Neural cell (in vitro differentiated cells): Measurements from ENCODE around the gene DROSHA. TPM values are rescaled to one million over a fixed set of nuclear protein-coding genes. Genes with fewer than 3 reads are reported as not detected.

Source experiments
- H2AFZ ChIP-seq: fragments of 200-600, 300-800 bp; sonication (generic), shearing (Covaris generic); 2 replicates; pipeline ENCODE4 v1.6.0; 2014; ENCODE audit warnings: low read depth, mild to moderate bottlenecking, antibody characterized with exemption, low read length, moderate library complexity
- H3F3A ChIP-seq: fragments of 200-600 bp; shearing (Covaris generic); 2 replicates; pipeline ENCODE4 v1.6.1; 2016; ENCODE audit warnings: mild to moderate bottlenecking, moderate library complexity, mixed read lengths, antibody characterized with exemption, low read length; ENCODE audit not compliant: insufficient read depth, poor library complexity, severe bottlenecking
- H3K27ac ChIP-seq: fragments of 200-600, 300-800 bp; sonication (generic), shearing (Covaris generic); 2 replicates; pipeline ENCODE4 v1.5.1; 2014; ENCODE audit warnings: mild to moderate bottlenecking, low read length, moderate library complexity
- H3K27me3 ChIP-seq: fragments of 300-800, 200-600 bp; sonication (generic), shearing (Covaris generic); 2 replicates; pipeline ENCODE4 v1.6.0; 2014; ENCODE audit warnings: mild to moderate bottlenecking, low read depth, low read length, moderate library complexity; ENCODE audit not compliant: insufficient read depth
- H3K36me3 ChIP-seq: fragments of 300-800, 200-600 bp; sonication (generic), shearing (Covaris generic); 2 replicates; pipeline ENCODE4 v1.5.1; 2014; ENCODE audit warnings: mild to moderate bottlenecking, antibody characterized with exemption, low read length, moderate library complexity; ENCODE audit not compliant: insufficient read depth
- H3K4me2 ChIP-seq: fragments of 300-800, 200-600 bp; sonication (generic), shearing (Covaris generic); 2 replicates; pipeline ENCODE4 v1.6.0; 2014; ENCODE audit warnings: mild to moderate bottlenecking, low read length
- H3K4me3 ChIP-seq: fragments of 300-800, 200-600 bp; sonication (generic), shearing (Covaris generic); 2 replicates; pipeline ENCODE4 v1.5.1; 2014; ENCODE audit warnings: mild to moderate bottlenecking, low read length, moderate library complexity
- H3K79me2 ChIP-seq: fragments of 200-600 bp; shearing (Covaris generic); replicated peaks from 2 replicates; pipeline ENCODE4 v1.6.0; 2014; ENCODE audit warnings: mild to moderate bottlenecking, low read length, moderate library complexity; ENCODE audit not compliant: insufficient read depth
- H3K9ac ChIP-seq: fragments of 300-800, 200-600 bp; sonication (generic), shearing (Covaris generic); 2 replicates; pipeline ENCODE4 v1.6.1; 2016; ENCODE audit warnings: mild to moderate bottlenecking, low read length, mixed read lengths
- H3K9me2 ChIP-seq: fragments of 200-600 bp; shearing (Covaris generic); 2 replicates; pipeline ENCODE4 v1.6.1; 2016; ENCODE audit warnings: mild to moderate bottlenecking, low read length, mixed read lengths; ENCODE audit not compliant: insufficient read depth
- H3K9me3 ChIP-seq: fragments of 200-600, 300-800 bp; sonication (generic), shearing (Covaris generic); 2 replicates; pipeline ENCODE4 v1.6.1; 2016; ENCODE audit warnings: mild to moderate bottlenecking, mixed run types, low read length, moderate library complexity, mixed read lengths
- H4K20me1 ChIP-seq: fragments of 200-600 bp; shearing (Covaris generic); 2 replicates; pipeline ENCODE4 v1.6.1; 2016; ENCODE audit warnings: mild to moderate bottlenecking, mixed run types; ENCODE audit not compliant: insufficient read depth
- CTCF ChIP-seq: fragments of 450-650 bp; IDR thresholded peaks from 2 replicates; pipeline ENCODE4 v1.5.1; 2014; ENCODE audit warnings: antibody characterized with exemption, mild to moderate bottlenecking, moderate library complexity; ENCODE audit not compliant: poor library complexity, severe bottlenecking
- EP300 ChIP-seq: fragments of 450-650 bp; conservative IDR thresholded peaks from 2 replicates; pipeline ENCODE4 v1.6.1; 2014; ENCODE audit warnings: antibody characterized with exemption, mild to moderate bottlenecking, moderate library complexity; ENCODE audit not compliant: poor library complexity, severe bottlenecking
- EZH2 ChIP-seq: fragments of 200-600, 300-800 bp; shearing (Covaris generic), sonication (generic); IDR thresholded peaks from 2 replicates; pipeline ENCODE4 v1.6.1; 2014; ENCODE audit warnings: antibody characterized with exemption, low read length, borderline replicate concordance, mild to moderate bottlenecking; ENCODE audit not compliant: insufficient read depth, poor library complexity, severe bottlenecking
- MXI1 ChIP-seq: fragments of 450-650 bp; conservative IDR thresholded peaks from 2 replicates; pipeline ENCODE4 v1.6.1; 2014; ENCODE audit warnings: antibody characterized with exemption, mild to moderate bottlenecking; ENCODE audit not compliant: poor library complexity, severe bottlenecking
- POLR2AphosphoS5 ChIP-seq: IDR thresholded peaks from 2 replicates; pipeline ENCODE4 v1.6.1; 2012
- RAD21 ChIP-seq: fragments of 450-650 bp; conservative IDR thresholded peaks from 2 replicates; pipeline ENCODE4 v1.6.1; 2014; ENCODE audit warnings: antibody characterized with exemption, mild to moderate bottlenecking, moderate library complexity
- REST ChIP-seq: IDR thresholded peaks from 2 replicates; pipeline ENCODE4 v1.6.1; 2012; ENCODE audit warnings: borderline replicate concordance
- SMC3 ChIP-seq: fragments of 450-650 bp; conservative IDR thresholded peaks from 2 replicates; pipeline ENCODE4 v1.6.1; 2014; ENCODE audit warnings: antibody characterized with exemption, mild to moderate bottlenecking, moderate library complexity; ENCODE audit not compliant: poor library complexity
- TAF1 ChIP-seq: IDR thresholded peaks from 2 replicates; pipeline ENCODE4 v1.6.1; 2012; ENCODE audit warnings: low read depth
- polyA plus RNA-seq: library from polyadenylated mRNA; depleted of rRNA; stranded (reverse); fragments of >200 nt; gene quantifications from 2 replicates; pipeline ENCODE4 v1.2.3, GENCODE V29; 2014

DROSHA gene
- polyA plus RNA-seq, 1 donor from 2014 or later, result 88.5 TPM

- no peak overlapping the region for H3K27ac ChIP-seq
- no peaks in the 10 kb centered on the region for H3K9me2 ChIP-seq
- TF ChIP-seq EP300 (no peak), SMC3 (no peak)
- no peaks in the 10 kb centered on the region for H3F3A ChIP-seq
- H3K9ac ChIP-seq, result no peak overlapping the region
- no peaks in the 10 kb centered on the region for H3K27me3 ChIP-seq
- H3K4me3 ChIP-seq, result no peak overlapping the region
- no peaks in the 10 kb centered on the region for H3K9me3 ChIP-seq
- H4K20me1 ChIP-seq, result no peaks in the 10 kb centered on the region
- no peaks in the 10 kb centered on the region for H3K79me2 ChIP-seq
- no peak overlapping the region for H3K4me2 ChIP-seq
- H3K36me3 ChIP-seq, result no peaks in the 10 kb centered on the region
- H2AFZ ChIP-seq, result no peak overlapping the region
Observed at GRCh38 chr5:31393126-31393525, 138.8 kb downstream of the DROSHA start.

GRCh38 chr5:31392061-31392460 lies 139.8 kb downstream of the DROSHA start:
- Histone ChIP-seq H3K9me3 (no peaks in the 10 kb centered on the region), H3K36me3 (no peaks in the 10 kb centered on the region), H3K79me2 (no peaks in the 10 kb centered on the region), H4K20me1 (no peaks in the 10 kb centered on the region), H2AFZ (no peak overlapping the region), H3K27ac (no peak overlapping the region), H3K9me2 (no peaks in the 10 kb centered on the region), H3F3A (no peaks in the 10 kb centered on the region), H3K9ac (no peak overlapping the region), H3K27me3 (no peaks in the 10 kb centered on the region), H3K4me2 (no peak overlapping the region), H3K4me3 (no peak overlapping the region)
- TF ChIP-seq REST (no peak), EZH2 (no peak), EP300 (no peak), CTCF (no peak), RAD21 (no peak), SMC3 (no peak), POLR2AphosphoS5 (no peak), TAF1 (no peak)

- Histone ChIP-seq H3K27ac (no peak overlapping the region), H3K79me2 (no peaks in the 10 kb centered on the region), H3K27me3 (no peaks in the 10 kb centered on the region), H4K20me1 (no peaks in the 10 kb centered on the region), H3K4me3 (no peak overlapping the region), H3K9ac (no peak overlapping the region), H3F3A (no peaks in the 10 kb centered on the region), H3K9me2 (no peaks in the 10 kb centered on the region), H2AFZ (no peak overlapping the region), H3K4me2 (no peak overlapping the region), H3K36me3 (no peaks in the 10 kb centered on the region), H3K9me3 (no peaks in the 10 kb centered on the region)
- TF ChIP-seq EZH2 (no peak), REST (no peak), TAF1 (no peak), SMC3 (no peak), EP300 (no peak), RAD21 (no peak), MXI1 (no peak), POLR2AphosphoS5 (no peak), CTCF (no peak)
Observed at GRCh38 chr5:31390256-31390655, 141.6 kb downstream of the DROSHA start.
